Measurements from ENCODE around the gene ASPRV1.

ASPRV1 gene

DNA sequence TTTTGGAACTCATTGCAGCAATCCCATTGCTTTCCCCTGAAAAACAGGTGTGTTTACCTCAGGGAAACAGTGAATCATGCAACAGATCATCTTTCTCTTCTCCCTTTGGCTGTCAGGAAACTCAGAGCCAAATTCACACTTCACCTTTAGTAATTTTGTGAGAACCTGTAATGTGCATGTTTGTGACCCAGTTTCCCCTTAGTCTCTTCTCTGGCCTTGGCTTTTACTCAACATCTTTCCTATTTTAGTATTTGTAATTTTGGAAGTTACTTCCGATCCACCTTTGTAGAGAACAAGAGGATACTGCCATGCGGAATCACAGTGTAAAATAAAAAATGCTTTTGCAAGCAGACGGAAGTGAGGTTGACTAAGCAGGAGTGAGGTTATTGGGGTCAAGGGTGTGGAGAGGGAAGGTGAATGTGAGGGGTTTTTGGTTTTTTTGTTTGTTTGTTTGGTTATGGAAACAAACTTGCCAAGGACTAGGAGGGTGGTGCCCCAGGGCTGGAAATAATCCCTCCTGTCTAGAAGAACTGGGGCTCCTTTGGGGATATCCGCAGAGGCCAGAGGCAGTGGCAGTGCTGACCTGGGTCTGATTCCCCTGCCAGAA lies 14.0 kb downstream of the ASPRV1 start:
- ATAC-seq (ENCODE audit: low read depth): no peak
- no peak overlapping the region for H3K4me3 ChIP-seq (ENCODE audit: severe bottlenecking)
- peaks cover 33% of the 10 kb centered on the region for H3K4me1 ChIP-seq (ENCODE audit: insufficient read depth, poor library complexity, severe bottlenecking)
- H3K27ac ChIP-seq (ENCODE audit: poor library complexity, severe bottlenecking): peak overlapping the region; percentile 96
- no peak for TF ChIP-seq CTCF (IDR thresholded peaks at IDR 0.05; ENCODE audit: poor library complexity, severe bottlenecking)
- no peak for DNase-seq (ENCODE audit: low spot score)
- H3K27me3 ChIP-seq (ENCODE audit: insufficient read depth, poor library complexity, severe bottlenecking): no peaks in the 10 kb centered on the region
- H3K36me3 ChIP-seq (ENCODE audit: low read depth): peaks cover 4% of the 10 kb centered on the region; the same call in 1 of the 2 replicates
- no peaks in the 10 kb centered on the region for H3K9me3 ChIP-seq (ENCODE audit: severe bottlenecking)

DNA sequence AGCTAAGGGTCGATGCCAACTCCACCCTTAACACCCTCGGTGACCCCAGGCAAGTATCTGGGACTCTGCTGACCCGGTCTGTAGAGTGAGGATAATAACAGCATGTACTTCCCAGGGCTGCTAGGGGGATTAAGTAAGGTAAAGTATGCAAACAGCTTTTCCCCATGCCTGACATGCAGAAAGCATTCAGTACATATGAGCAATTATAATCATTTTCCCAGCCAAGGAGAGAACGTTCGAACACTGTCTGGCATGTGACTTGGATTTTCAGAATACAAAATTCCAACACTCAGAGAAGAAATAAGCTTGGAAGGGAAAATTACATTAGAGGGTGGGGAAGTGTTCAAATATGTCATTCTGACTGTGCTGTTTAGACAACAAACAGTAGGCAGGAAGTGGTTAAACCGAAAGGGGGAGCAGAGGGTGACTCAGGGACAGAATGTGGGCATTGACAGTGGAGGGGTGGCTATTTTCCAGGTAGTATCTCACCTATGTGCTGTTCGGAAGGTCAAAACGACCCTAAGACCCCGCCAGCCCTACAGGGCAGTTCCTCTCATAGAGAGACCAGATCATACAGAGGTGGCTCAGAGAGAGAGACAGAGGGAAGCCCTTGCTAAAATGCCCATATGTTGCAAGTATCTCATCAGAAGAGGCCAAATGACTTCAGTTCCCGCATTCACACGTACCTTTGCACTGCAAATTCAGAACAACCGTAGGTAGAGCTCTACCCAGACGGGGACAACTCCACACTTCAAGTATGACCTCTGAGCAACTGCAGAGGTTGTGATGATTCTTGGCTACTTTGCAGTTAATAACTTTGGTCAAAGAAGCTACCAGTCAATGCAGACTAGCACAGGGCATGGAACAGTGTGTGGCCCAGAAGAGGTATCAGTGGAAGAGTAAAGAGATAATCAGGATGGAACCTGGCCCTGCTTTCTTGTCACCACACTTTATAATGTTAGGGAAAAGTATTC lies 14.8 kb downstream of the ASPRV1 start:
- DNase-seq (ENCODE audit: low spot score) (no peak), ATAC-seq (ENCODE audit: low read depth) (peak; percentile 82)
- no peaks in the 10 kb centered on the region for H3K27me3 ChIP-seq (ENCODE audit: insufficient read depth, poor library complexity, severe bottlenecking)
- peak overlapping the region; percentile 96 for H3K27ac ChIP-seq (ENCODE audit: poor library complexity, severe bottlenecking)
- H3K4me1 ChIP-seq (ENCODE audit: insufficient read depth, poor library complexity, severe bottlenecking): peaks cover 33% of the 10 kb centered on the region
- peaks cover 11% of the 10 kb centered on the region for H3K36me3 ChIP-seq (ENCODE audit: low read depth)
- no peak overlapping the region for H3K4me3 ChIP-seq (ENCODE audit: severe bottlenecking)
- no peak for TF ChIP-seq CTCF (IDR thresholded peaks at IDR 0.05; ENCODE audit: poor library complexity, severe bottlenecking)
- H3K9me3 ChIP-seq (ENCODE audit: severe bottlenecking): no peaks in the 10 kb centered on the region

- no peak for TF ChIP-seq CTCF (IDR thresholded peaks at IDR 0.05; ENCODE audit: poor library complexity, severe bottlenecking)
- Histone ChIP-seq H3K4me1 (ENCODE audit: insufficient read depth, poor library complexity, severe bottlenecking) (peaks cover 33% of the 10 kb centered on the region), H3K27ac (ENCODE audit: poor library complexity, severe bottlenecking) (peak overlapping the region; percentile 96), H3K27me3 (ENCODE audit: insufficient read depth, poor library complexity, severe bottlenecking) (no peaks in the 10 kb centered on the region), H3K9me3 (ENCODE audit: severe bottlenecking) (no peaks in the 10 kb centered on the region), H3K4me3 (ENCODE audit: severe bottlenecking) (no peak overlapping the region), H3K36me3 (ENCODE audit: low read depth) (peaks cover 16% of the 10 kb centered on the region)
- ATAC-seq (ENCODE audit: low read depth) (no peak), DNase-seq (ENCODE audit: low spot score) (no peak)
Measured at GRCh38 chr2:69945941-69946340, 15.5 kb downstream of the ASPRV1 start.

- no peak for DNase-seq (ENCODE audit: low spot score)
- H3K27me3 ChIP-seq (ENCODE audit: insufficient read depth, poor library complexity, severe bottlenecking): no peaks in the 10 kb centered on the region
- no peaks in the 10 kb centered on the region for H3K9me3 ChIP-seq (ENCODE audit: severe bottlenecking)
- no peak overlapping the region for H3K4me3 ChIP-seq (ENCODE audit: severe bottlenecking)
- peaks cover 33% of the 10 kb centered on the region for H3K4me1 ChIP-seq (ENCODE audit: insufficient read depth, poor library complexity, severe bottlenecking)
- peak; percentile 87 for ATAC-seq (ENCODE audit: low read depth)
- H3K36me3 ChIP-seq (ENCODE audit: low read depth): peaks cover 21% of the 10 kb centered on the region
- TF ChIP-seq CTCF (IDR thresholded peaks at IDR 0.05; ENCODE audit: poor library complexity, severe bottlenecking): no peak
- H3K27ac ChIP-seq (ENCODE audit: poor library complexity, severe bottlenecking): peak overlapping the region; percentile 96
Measured at GRCh38 chr2:69945441-69945840, 16.0 kb downstream of the ASPRV1 start.

Data from RWPE2 (cell line).